K562 (cell line): ENCODE measurements around the gene PACSIN1. TPM values are rescaled to one million over a fixed set of nuclear protein-coding genes. Genes with fewer than 3 reads are reported as not detected.

ENCODE experiments used
- ATF7 ChIP-seq: fragments of 450-650 bp; IDR thresholded peaks from 2 replicates; pipeline ENCODE4 v1.7.1; 2014; ENCODE audit warnings: mild to moderate bottlenecking, moderate library complexity
- EGR1 ChIP-seq: fragments of 450-650 bp; conservative IDR thresholded peaks from 2 replicates; pipeline ENCODE4 v1.6.1; 2017; ENCODE audit warnings: mild to moderate bottlenecking
- PHF20 ChIP-seq: fragments of 450-650 bp; IDR thresholded peaks from 2 replicates; pipeline ENCODE4 v1.6.1; 2018; ENCODE audit not compliant: partially characterized antibody
- PTRF ChIP-seq: fragments of 450-650 bp; IDR thresholded peaks from 2 replicates; pipeline ENCODE4 v1.6.1; 2016; ENCODE audit warnings: mild to moderate bottlenecking, missing genetic modification characterization, missing compliant biosample characterization
- SAFB ChIP-seq: fragments of 200-400 bp; formaldehyde crosslinking; IDR thresholded peaks from 2 replicates; pipeline ENCODE4 v1.6.1; 2017; ENCODE audit warnings: low read depth, low read length, borderline replicate concordance
- SRSF1 ChIP-seq: fragments of 200-400 bp; formaldehyde crosslinking; IDR thresholded peaks from 2 replicates; pipeline ENCODE4 v1.6.1; 2017; ENCODE audit warnings: mild to moderate bottlenecking, low read depth, low read length, moderate library complexity
- TAF15 ChIP-seq: fragments of 200-400 bp; formaldehyde crosslinking; IDR thresholded peaks from 2 replicates; pipeline ENCODE4 v1.6.1; 2017; ENCODE audit warnings: mild to moderate bottlenecking, low read depth, low read length, moderate library complexity
- TEAD1 ChIP-seq, 2 experiments: fragments of 450-650 bp in 1 of 2; sonication (generic) in 1 of 2; formaldehyde crosslinking; IDR thresholded peaks; 2 replicates each; pipeline versions ENCODE4 v1.4.0 to v1.8.0; 2020 to 2022; ENCODE audit warnings: mild to moderate bottlenecking in 2 of 2, missing genetic modification reagents in 1 of 2
- ZBTB26 ChIP-seq: fragments of 450-650 bp; formaldehyde crosslinking; IDR thresholded peaks from 2 replicates; pipeline ENCODE4 v1.4.0; 2022; ENCODE audit warnings: missing genetic modification characterization
- ZNF232 ChIP-seq: sonication (generic); formaldehyde crosslinking; IDR thresholded peaks from 2 replicates; pipeline ENCODE4 v1.8.0; 2022; ENCODE audit warnings: mild to moderate bottlenecking, missing genetic modification reagents
- ZNF518B ChIP-seq: fragments of 250-450 bp; sonication (Bioruptor Pico); IDR thresholded peaks from 2 replicates; pipeline ENCODE4 v1.5.0; 2021; ENCODE audit warnings: mild to moderate bottlenecking, moderate library complexity
- polyA plus RNA-seq, 8 experiments: library from polyadenylated mRNA; depleted of rRNA in 4 of 8; stranded (reverse) in 5 of 8; unstranded in 3 of 8; fragments of >200 nt; fragmentation: Nextera tagmentation in 2 of 8; fragmentation: Illumina TruSeq in 1 of 8; extraction: Ambion mirVana in 2 of 8; extraction: Trizol in 1 of 8; gene quantifications; 2 replicates each; pipeline versions ENCODE4 v1.2.1 to v1.2.3, GENCODE V29; 2011 to 2014; ENCODE audit warnings: inconsistent platforms in 1 of 8, missing spikeins in 1 of 8
- total RNA-seq, 7 experiments: library from RNA; depleted of rRNA in 6 of 7; stranded (reverse); fragments of >200 nt in 6 of 7; fragmentation: Illumina TruSeq in 2 of 7; extraction: Trizol in 2 of 7; gene quantifications; 2 replicates each; pipeline versions ENCODE4 v1.2.1 to v1.2.3, GENCODE V29; 2011 to 2021; ENCODE audit warnings: low replicate concordance in 1 of 7
- TF ChIP-seq, protein P1 (sequence below): sonication (generic); formaldehyde crosslinking; IDR thresholded peaks from 2 replicates; pipeline ENCODE4 v1.4.0; 2020; ENCODE audit warnings: mild to moderate bottlenecking, missing genetic modification reagents

Gene PACSIN1
- total and polyA plus RNA-seq, 9 of the 15 experiments (the other 6 are each of a cell fraction or from before 2014, with no cell fraction given): 0.01 to 1.7 (median 0.45) TPM

DNA sequence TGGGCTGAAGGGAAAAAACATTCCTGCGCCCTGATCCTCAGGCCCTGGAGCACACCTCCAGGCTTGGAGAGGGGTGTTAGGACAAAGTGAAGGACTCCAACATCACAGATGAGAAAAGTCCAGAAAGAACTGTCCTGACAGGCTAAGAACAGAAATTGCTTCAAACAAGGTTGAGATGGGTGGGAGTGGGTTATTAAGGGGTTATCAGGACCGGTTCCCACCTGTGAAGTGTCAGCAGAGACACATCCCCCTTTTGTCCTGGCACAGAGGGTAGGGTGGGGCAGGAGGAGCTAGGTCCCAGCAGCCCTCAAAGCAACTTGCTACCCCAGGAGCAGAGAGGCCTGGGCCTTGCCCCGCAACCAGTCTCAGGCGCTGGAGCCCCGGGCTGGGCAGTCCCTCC is 86.7 kb downstream of the PACSIN1 start (continued):
- TF ChIP-seq ZNF518B (CRISPR knock-in tag): no peak
- no peak for TF ChIP-seq SRSF1
- TF ChIP-seq SAFB: no peak
- TF ChIP-seq PTRF (tag): no peak
- TF ChIP-seq ZBTB26 (CRISPR knock-in tag): no peak
- TF ChIP-seq TEAD1 (CRISPR knock-in tag; IDR thresholded peaks at IDR 0.05): no peak
- no peak for TF ChIP-seq EGR1
- TF ChIP-seq TAF15: no peak
- TF ChIP-seq ATF7: no peak
- TF ChIP-seq ZNF232 (CRISPR knock-in tag): no peak
- TF ChIP-seq, protein P1, sequence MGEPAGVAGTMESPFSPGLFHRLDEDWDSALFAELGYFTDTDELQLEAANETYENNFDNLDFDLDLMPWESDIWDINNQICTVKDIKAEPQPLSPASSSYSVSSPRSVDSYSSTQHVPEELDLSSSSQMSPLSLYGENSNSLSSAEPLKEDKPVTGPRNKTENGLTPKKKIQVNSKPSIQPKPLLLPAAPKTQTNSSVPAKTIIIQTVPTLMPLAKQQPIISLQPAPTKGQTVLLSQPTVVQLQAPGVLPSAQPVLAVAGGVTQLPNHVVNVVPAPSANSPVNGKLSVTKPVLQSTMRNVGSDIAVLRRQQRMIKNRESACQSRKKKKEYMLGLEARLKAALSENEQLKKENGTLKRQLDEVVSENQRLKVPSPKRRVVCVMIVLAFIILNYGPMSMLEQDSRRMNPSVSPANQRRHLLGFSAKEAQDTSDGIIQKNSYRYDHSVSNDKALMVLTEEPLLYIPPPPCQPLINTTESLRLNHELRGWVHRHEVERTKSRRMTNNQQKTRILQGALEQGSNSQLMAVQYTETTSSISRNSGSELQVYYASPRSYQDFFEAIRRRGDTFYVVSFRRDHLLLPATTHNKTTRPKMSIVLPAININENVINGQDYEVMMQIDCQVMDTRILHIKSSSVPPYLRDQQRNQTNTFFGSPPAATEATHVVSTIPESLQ: no peak
- TF ChIP-seq PHF20: no peak
